Measurements from ENCODE around the gene SNX1.
"Not testable (repeated sequence)": the region's sequence is repeated elsewhere in the genome, so short reads cannot be mapped to it uniquely, and the experiment has no call there.

The SNX1 gene

DNA sequence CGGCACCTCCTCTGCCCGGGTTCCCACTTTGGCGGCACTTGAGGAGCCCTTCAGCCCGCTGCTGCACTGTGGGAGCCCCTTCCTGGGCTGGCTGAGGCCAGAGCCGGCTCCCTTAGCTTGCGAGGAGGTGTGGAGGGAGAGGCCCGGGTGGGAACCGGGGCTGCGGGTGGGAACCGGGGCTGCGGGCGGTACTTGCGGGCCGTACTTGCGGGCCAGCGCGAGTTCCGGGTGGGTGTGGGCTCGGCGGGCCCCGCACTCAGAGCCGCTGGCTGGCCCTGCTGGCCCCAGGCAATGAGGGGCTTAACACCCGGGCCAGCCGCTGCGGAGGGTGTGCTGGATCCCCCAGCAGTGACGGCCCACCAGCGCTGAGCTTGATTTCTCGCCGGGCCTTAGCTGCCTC lies 35.1 kb upstream of the SNX1 start:
- Histone ChIP-seq H3K36me3 (ENCODE audit: control insufficient read depth, insufficient read depth, low read length) (no peaks in the 10 kb centered on the region), H3K27me3 (ENCODE audit: control insufficient read depth, insufficient read depth, low read length) (no peaks in the 10 kb centered on the region), H3K9me3 (ENCODE audit: control insufficient read depth, insufficient read depth, low read length) (no peaks in the 10 kb centered on the region), H3K9ac (ENCODE audit: low read depth, low read length) (no peak overlapping the region), H3K4me1 (ENCODE audit: control insufficient read depth, insufficient read depth, low read length) (no peaks in the 10 kb centered on the region), H3K4me3 (ENCODE audit: low read depth, low read length) (no peak overlapping the region)

- Histone ChIP-seq H3K36me3 (ENCODE audit: control insufficient read depth, insufficient read depth, low read length) (no peaks in the 10 kb centered on the region), H3K9ac (ENCODE audit: low read depth, low read length) (no peak overlapping the region), H3K27me3 (ENCODE audit: control insufficient read depth, insufficient read depth, low read length) (no peaks in the 10 kb centered on the region), H3K9me3 (ENCODE audit: control insufficient read depth, insufficient read depth, low read length) (no peaks in the 10 kb centered on the region), H3K4me3 (ENCODE audit: low read depth, low read length) (no peak overlapping the region), H3K4me1 (ENCODE audit: control insufficient read depth, insufficient read depth, low read length) (no peaks in the 10 kb centered on the region)
These were observed 29.3 kb upstream of the SNX1 start for GRCh38 chr15:64066451-64066850.

DNA sequence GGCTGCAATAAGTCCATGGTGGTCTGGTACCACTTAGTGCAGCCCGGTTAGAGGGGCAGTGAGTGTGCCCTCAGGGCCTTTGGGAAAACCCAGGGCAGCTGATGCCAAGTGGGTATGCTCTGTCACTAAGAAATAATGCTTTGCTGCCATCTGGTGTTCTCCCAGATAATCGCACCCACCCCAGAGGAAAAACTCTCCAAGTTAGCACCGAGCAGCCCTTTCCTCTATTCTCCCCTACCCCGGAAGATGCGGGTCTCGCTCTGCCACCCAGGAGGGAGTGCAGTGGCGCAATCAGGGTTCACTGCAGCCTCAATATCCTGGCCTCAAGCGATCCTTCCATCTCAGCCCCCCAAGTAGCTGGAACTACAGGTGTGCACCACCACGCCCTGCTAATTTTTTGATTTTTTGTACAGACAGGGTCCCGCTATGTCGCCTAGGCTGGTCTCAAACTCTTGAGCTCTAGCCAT lies 28.2 kb upstream of the SNX1 start:
- Histone ChIP-seq H3K36me3 (ENCODE audit: control insufficient read depth, insufficient read depth, low read length) (no peaks in the 10 kb centered on the region), H3K9me3 (ENCODE audit: control insufficient read depth, insufficient read depth, low read length) (no peaks in the 10 kb centered on the region), H3K27me3 (ENCODE audit: control insufficient read depth, insufficient read depth, low read length) (no peaks in the 10 kb centered on the region), H3K9ac (ENCODE audit: low read depth, low read length) (no peak overlapping the region), H3K4me3 (ENCODE audit: low read depth, low read length) (no peak overlapping the region), H3K4me1 (ENCODE audit: control insufficient read depth, insufficient read depth, low read length) (no peaks in the 10 kb centered on the region)

GRCh38 chr15:64068133-64068532 lies 27.6 kb upstream of the SNX1 start:
- Histone ChIP-seq H3K9me3 (ENCODE audit: control insufficient read depth, insufficient read depth, low read length) (no peaks in the 10 kb centered on the region), H3K27me3 (ENCODE audit: control insufficient read depth, insufficient read depth, low read length) (no peaks in the 10 kb centered on the region), H3K9ac (ENCODE audit: low read depth, low read length) (no peak overlapping the region), H3K4me1 (ENCODE audit: control insufficient read depth, insufficient read depth, low read length) (no peaks in the 10 kb centered on the region), H3K4me3 (ENCODE audit: low read depth, low read length) (no peak overlapping the region), H3K36me3 (ENCODE audit: control insufficient read depth, insufficient read depth, low read length) (no peaks in the 10 kb centered on the region)

DNA sequence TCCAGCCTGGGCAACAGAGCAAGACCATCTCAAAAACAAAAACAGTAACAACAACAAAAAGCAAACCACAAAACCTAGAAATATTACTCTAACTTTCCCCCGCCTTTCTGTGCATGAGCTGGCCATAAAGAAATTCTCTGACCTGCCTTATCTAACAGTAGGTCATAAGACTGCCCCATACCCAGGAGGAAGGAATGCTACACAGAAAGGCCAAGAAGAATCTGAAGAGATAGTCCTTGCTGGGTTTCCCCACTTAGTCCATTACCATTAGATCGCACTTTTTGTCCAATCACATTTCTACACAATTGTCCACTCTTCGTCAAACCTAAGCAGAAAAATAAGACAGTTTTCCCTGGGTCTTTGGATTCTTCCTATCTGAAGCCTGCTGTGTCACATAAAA lies 25.7 kb upstream of the SNX1 start:
- no peaks in the 10 kb centered on the region for H3K4me1 ChIP-seq (ENCODE audit: control insufficient read depth, insufficient read depth, low read length)
- no peak overlapping the region for H3K4me3 ChIP-seq (ENCODE audit: low read depth, low read length)
- H3K9me3 ChIP-seq (ENCODE audit: control insufficient read depth, insufficient read depth, low read length), result no peaks in the 10 kb centered on the region
- no peaks in the 10 kb centered on the region for H3K36me3 ChIP-seq (ENCODE audit: control insufficient read depth, insufficient read depth, low read length)
- no peak overlapping the region for H3K9ac ChIP-seq (ENCODE audit: low read depth, low read length)
- H3K27me3 ChIP-seq (ENCODE audit: control insufficient read depth, insufficient read depth, low read length), result no peaks in the 10 kb centered on the region

- no peaks in the 10 kb centered on the region for H3K4me1 ChIP-seq (ENCODE audit: control insufficient read depth, insufficient read depth, low read length)
These were observed 24.6 kb upstream of the SNX1 start for GRCh38 chr15:64070965-64071851.

GRCh38 chr15:64071931-64072765 lies 23.6 kb upstream of the SNX1 start:
- Histone ChIP-seq H3K4me3 (ENCODE audit: low read depth, low read length) (no peak overlapping the region), H3K36me3 (ENCODE audit: control insufficient read depth, insufficient read depth, low read length) (no peaks in the 10 kb centered on the region), H3K9ac (ENCODE audit: low read depth, low read length) (no peak overlapping the region), H3K4me1 (ENCODE audit: control insufficient read depth, insufficient read depth, low read length) (no peaks in the 10 kb centered on the region), H3K27me3 (ENCODE audit: control insufficient read depth, insufficient read depth, low read length) (no peaks in the 10 kb centered on the region), H3K9me3 (ENCODE audit: control insufficient read depth, insufficient read depth, low read length) (no peaks in the 10 kb centered on the region)

More at GRCh38 chr15:64070965-64071851, 24.6 kb upstream of the SNX1 start:
- Histone ChIP-seq H3K9me3 (ENCODE audit: control insufficient read depth, insufficient read depth, low read length) (no peaks in the 10 kb centered on the region), H3K4me3 (ENCODE audit: low read depth, low read length) (no peak overlapping the region), H3K27me3 (ENCODE audit: control insufficient read depth, insufficient read depth, low read length) (no peaks in the 10 kb centered on the region), H3K9ac (ENCODE audit: low read depth, low read length) (no peak overlapping the region), H3K36me3 (ENCODE audit: control insufficient read depth, insufficient read depth, low read length) (no peaks in the 10 kb centered on the region)

GRCh38 chr15:64072812-64073211 lies 23.0 kb upstream of the SNX1 start:
- Histone ChIP-seq H3K36me3 (ENCODE audit: control insufficient read depth, insufficient read depth, low read length) (no peaks in the 10 kb centered on the region), H3K9me3 (ENCODE audit: control insufficient read depth, insufficient read depth, low read length) (no peaks in the 10 kb centered on the region), H3K27me3 (ENCODE audit: control insufficient read depth, insufficient read depth, low read length) (no peaks in the 10 kb centered on the region), H3K9ac (ENCODE audit: low read depth, low read length) (no peak overlapping the region), H3K4me1 (ENCODE audit: control insufficient read depth, insufficient read depth, low read length) (no peaks in the 10 kb centered on the region), H3K4me3 (ENCODE audit: low read depth, low read length) (no peak overlapping the region)

DNA sequence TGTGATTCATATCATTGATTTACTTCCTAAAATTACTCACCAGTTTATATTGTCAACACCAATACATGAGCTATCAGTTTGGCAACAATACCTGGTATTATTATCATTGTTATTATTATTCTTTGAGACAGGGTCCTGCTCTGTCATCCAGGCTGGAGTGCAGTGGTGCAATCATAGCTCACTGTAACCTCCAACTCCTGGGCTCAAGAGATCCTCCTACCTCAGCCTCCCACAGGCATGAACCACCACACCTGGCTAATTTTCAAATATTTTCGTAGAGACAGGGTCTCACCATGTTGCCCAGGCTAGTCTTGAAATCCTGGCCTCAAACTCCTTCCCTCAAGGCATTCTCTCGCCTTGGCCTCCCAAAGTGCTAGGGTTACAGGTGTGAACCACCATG lies 22.3 kb upstream of the SNX1 start:
- not testable (repeated sequence) for H3K9me3 ChIP-seq (ENCODE audit: control insufficient read depth, insufficient read depth, low read length); H3K4me3 ChIP-seq (ENCODE audit: low read depth, low read length); H3K9ac ChIP-seq (ENCODE audit: low read depth, low read length); H3K4me1 ChIP-seq (ENCODE audit: control insufficient read depth, insufficient read depth, low read length); H3K36me3 ChIP-seq (ENCODE audit: control insufficient read depth, insufficient read depth, low read length); H3K27me3 ChIP-seq (ENCODE audit: control insufficient read depth, insufficient read depth, low read length)

- no peaks in the 10 kb centered on the region for H3K9me3 ChIP-seq (ENCODE audit: control insufficient read depth, insufficient read depth, low read length)
- H3K36me3 ChIP-seq (ENCODE audit: control insufficient read depth, insufficient read depth, low read length), result peaks cover under 1% of the 10 kb centered on the region
These were observed 13.0 kb upstream of the SNX1 start for GRCh38 chr15:64082757-64083156.

GRCh38 chr15:64089543-64090280 lies 6.1 kb upstream of the SNX1 start:
- no peak overlapping the region for H3K4me3 ChIP-seq (ENCODE audit: low read depth, low read length)

More at GRCh38 chr15:64082757-64083156, 13.0 kb upstream of the SNX1 start:
- no peaks in the 10 kb centered on the region for H3K27me3 ChIP-seq (ENCODE audit: control insufficient read depth, insufficient read depth, low read length)
- H3K4me1 ChIP-seq (ENCODE audit: control insufficient read depth, insufficient read depth, low read length), result no peaks in the 10 kb centered on the region
- H3K9ac ChIP-seq (ENCODE audit: low read depth, low read length), result no peak overlapping the region
- H3K4me3 ChIP-seq (ENCODE audit: low read depth, low read length), result no peak overlapping the region

More at GRCh38 chr15:64089543-64090280, 6.1 kb upstream of the SNX1 start:
- Histone ChIP-seq H3K9ac (ENCODE audit: low read depth, low read length) (no peak overlapping the region), H3K4me1 (ENCODE audit: control insufficient read depth, insufficient read depth, low read length) (no peaks in the 10 kb centered on the region), H3K36me3 (ENCODE audit: control insufficient read depth, insufficient read depth, low read length) (peaks cover 6% of the 10 kb centered on the region), H3K27me3 (ENCODE audit: control insufficient read depth, insufficient read depth, low read length) (no peaks in the 10 kb centered on the region), H3K9me3 (ENCODE audit: control insufficient read depth, insufficient read depth, low read length) (no peaks in the 10 kb centered on the region)
